Ovary (tissue), 9 donors: ENCODE data around the gene C13orf46. TPM values are rescaled to one million over a fixed set of nuclear protein-coding genes. Genes with fewer than 3 reads are reported as not detected.

Experiments
- DNase-seq, 5 donors: peaks; one replicate each; pipeline ENCODE4 v3.0.0-alpha.2; 2019 to 2020
- H3K27ac ChIP-seq, 2 donors: fragments of 200-600 bp; one replicate each; pipeline versions ENCODE4 v1.5.1 to v1.8.0; 2019 to 2022
- H3K27me3 ChIP-seq: fragments of 200-600 bp; one replicate; pipeline ENCODE4 v1.8.0; 2022
- H3K36me3 ChIP-seq: fragments of 200-600 bp; sonication (generic); one replicate; pipeline ENCODE4 v1.5.1; 2019
- H3K4me1 ChIP-seq: one replicate; pipeline ENCODE4 v1.8.1; 2013; ENCODE audit warnings: mild to moderate bottlenecking, moderate library complexity; ENCODE audit not compliant: insufficient read depth
- H3K4me3 ChIP-seq: fragments of 200-600 bp; sonication (generic); one replicate; pipeline ENCODE4 v1.5.1; 2017
- H3K9me3 ChIP-seq, 2 donors: fragments of 200-600 bp in 1 of 2; sonication (generic) in 1 of 2; one replicate each; pipeline versions ENCODE4 v1.5.1 to v1.8.1; 2013 to 2019; ENCODE audit warnings: mild to moderate bottlenecking in 1 of 2, moderate library complexity in 1 of 2
- CTCF ChIP-seq, 3 donors: fragments of 450-650 bp in 2 of 3; fragments of 200-600 bp in 1 of 3; IDR thresholded peaks; one replicate each; pipeline versions ENCODE4 v1.5.1 to v1.8.0; 2016 to 2022; ENCODE audit warnings: antibody characterized with exemption in 3 of 3, mild to moderate bottlenecking in 1 of 3
- EP300 ChIP-seq: sonication (generic); formaldehyde crosslinking; IDR thresholded peaks from one replicate; pipeline ENCODE4 v1.6.1; 2017; ENCODE audit warnings: antibody characterized with exemption
- POLR2A ChIP-seq: fragments of 450-650 bp; IDR thresholded peaks from one replicate; pipeline ENCODE4 v1.6.1; 2017; ENCODE audit warnings: antibody characterized with exemption, mild to moderate bottlenecking, moderate library complexity
- WGBS, 3 donors: extraction: QIAGEN DNeasy Blood & Tissue Kit in 1 of 3; methylation state at CpG; one replicate each; pipeline versions ENCODE4 v1.1.5 to v1.1.7; 2013 to 2017; 5-methylcytosine and 5-hydroxymethylcytosine counted together
- intact Hi-C, 4 donors: fragments of 100-400 bp; cut with DNase I; formaldehyde crosslinking; loops; one replicate each; pipeline versions ENCODE4 v1.11.0 to v1.15.1; 2022 to 2023
- polyA plus RNA-seq, 2 donors: library from polyadenylated mRNA; stranded (reverse); fragments of 200-250 nt in 1 of 2; fragments of 350-450 nt in 1 of 2; fragmentation: Illumina TruSeq in 1 of 2; extraction: RNeasy Lipid Tissue Mini Kit (QIAGEN cat#74804) in 1 of 2; gene quantifications; one replicate each; pipeline ENCODE4 v1.2.3, GENCODE V29; 2013 to 2014
- total RNA-seq, 7 donors: library from RNA; depleted of rRNA in 2 of 7; stranded (reverse); fragments of >200 nt in 2 of 7; fragmentation: NEBNext Ultra II Directional in 3 of 7; extraction: Animal tissue kit (Norgen Biotek cat#: 25700) in 3 of 7; gene quantifications; one replicate each; pipeline versions ENCODE4 v1.1.0 to v1.2.4, GENCODE V29; 2016 to 2023
- donor health status: DM: no; HTN: no; CAD: no; lungs with moderate emphysema.
- donor health status: DM: no; HTN: no; CAD: no.
- donor health status: Bipolar disorder and iron deficiency.
- donor health status: DM: yes; HTN: yes; CAD: no.
- donor health status: DM: no; HTN: no; CAD: no.
- donor health status: DM: yes; HTN: yes; CAD: no.

C13orf46 gene
- total and polyA plus RNA-seq, 9 donors: 0.05 to 2.0 (median 0.50) TPM; not detected in 2

DNA sequence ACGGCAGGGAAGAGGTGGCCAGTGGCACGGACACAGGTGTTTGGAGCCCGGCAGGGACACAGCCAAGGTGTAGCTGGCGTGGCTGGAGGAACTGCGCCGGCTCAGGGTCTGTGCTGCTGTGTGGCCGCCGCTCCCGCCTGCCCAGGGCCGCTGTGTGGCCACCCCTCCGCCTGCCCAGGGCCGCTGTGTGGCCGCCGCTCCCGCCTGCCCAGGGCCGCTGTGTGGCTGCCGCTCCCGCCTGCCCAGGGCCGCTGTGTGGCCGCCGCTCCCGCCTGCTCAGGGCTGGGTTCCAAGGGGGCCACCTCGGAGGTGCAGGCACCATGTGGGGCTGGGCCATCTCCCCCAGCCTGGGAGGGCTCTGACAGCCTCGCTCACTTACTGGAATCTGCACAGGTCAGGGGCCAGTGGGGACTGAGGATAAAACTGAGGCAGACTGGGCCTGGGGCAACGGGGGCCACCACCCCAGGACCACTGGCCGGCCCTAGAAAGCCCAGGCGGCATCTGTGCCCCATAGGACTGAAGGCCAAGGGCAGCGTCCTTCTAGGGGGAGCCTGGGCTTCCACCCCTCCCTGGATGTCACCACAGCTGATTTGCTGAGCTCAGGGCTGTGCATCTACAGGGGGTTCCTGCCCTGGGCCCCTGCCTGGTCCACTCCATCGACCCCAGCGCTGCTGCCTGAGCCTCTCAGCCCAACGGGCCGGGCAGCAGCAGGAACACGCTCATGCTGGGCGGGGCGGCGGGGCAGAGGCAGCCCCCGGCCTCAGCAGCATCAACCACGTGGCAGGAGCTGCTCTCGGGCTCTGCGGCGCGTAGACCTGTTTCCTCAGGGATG, 21.5 kb downstream of the C13orf46 start:
- no peak overlapping the region for H3K27ac ChIP-seq
- 91 to 93% (median 91%) methylated on average over 35 to 42 of the region's 42 CpGs for WGBS, 3 donors
- H3K36me3 ChIP-seq: no peaks in the 10 kb centered on the region
- H3K4me3 ChIP-seq: no peak overlapping the region
- peak in 1 of 5 donors; percentile 21 for DNase-seq
- intact Hi-C loops: no loop called here
- H3K4me1 ChIP-seq: no peaks in the 10 kb centered on the region
- H3K9me3 ChIP-seq: no peaks in the 10 kb centered on the region
- TF ChIP-seq POLR2A (no peak), CTCF (IDR thresholded peaks at IDR 0.05) (no peak), EP300 (no peak)
- H3K27me3 ChIP-seq: no peaks in the 10 kb centered on the region

DNA sequence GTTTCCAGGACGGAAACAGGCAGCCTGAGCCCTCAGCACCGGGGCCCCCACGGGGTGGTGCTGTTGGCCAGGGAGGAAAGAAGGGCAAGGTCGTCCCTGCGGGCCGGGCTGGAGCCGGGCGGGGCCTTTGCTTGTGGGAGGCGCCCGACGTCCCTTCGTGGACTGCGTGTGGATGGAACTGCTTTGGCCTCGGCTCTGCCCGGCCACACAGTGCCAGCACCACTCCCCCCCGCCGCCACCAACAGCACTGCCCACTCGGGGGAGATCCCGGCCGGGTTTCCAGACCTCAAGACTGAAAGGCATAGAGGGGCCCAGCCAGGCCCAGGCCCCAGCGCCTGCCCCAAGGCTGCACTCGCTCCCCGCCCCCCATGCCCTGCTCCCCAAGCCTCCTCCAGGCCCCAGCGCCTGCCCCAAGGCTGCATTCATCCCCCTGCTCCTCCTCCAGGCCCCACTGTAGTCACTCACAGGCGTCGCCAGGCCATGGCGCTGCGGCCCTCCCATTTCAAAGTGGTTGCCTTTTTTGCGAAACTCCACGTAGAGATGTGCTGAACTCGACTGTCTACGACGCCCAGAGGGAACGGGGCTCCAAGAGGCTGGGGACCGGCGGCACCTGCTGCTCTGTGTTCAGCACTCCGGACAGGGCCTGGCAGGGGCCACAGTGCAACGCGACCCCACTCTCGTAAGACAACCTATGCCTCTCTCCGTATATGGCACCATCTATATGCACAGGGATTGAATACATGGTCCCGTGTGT, 22.5 kb downstream of the C13orf46 start:
- Histone ChIP-seq H3K4me1 (no peaks in the 10 kb centered on the region), H3K27me3 (no peaks in the 10 kb centered on the region), H3K27ac (no peak overlapping the region), H3K9me3 (no peaks in the 10 kb centered on the region), H3K36me3 (no peaks in the 10 kb centered on the region), H3K4me3 (peak overlapping the region; percentile 8)
- TF ChIP-seq CTCF (IDR thresholded peaks at IDR 0.05) (peak; percentile 78 to 87 (median 79)), EP300 (no peak)
- DNase-seq: peak; percentile 86 to 93 (median 86)
- 33 to 36% (median 35%) methylated on average over 39 to 42 of the region's 42 CpGs for WGBS, 3 donors
- intact Hi-C loops: loop anchor here (2.0 kb wide), 1 partner anchor 275 kb away; no protein-coding TSS in a partner anchor

DNA sequence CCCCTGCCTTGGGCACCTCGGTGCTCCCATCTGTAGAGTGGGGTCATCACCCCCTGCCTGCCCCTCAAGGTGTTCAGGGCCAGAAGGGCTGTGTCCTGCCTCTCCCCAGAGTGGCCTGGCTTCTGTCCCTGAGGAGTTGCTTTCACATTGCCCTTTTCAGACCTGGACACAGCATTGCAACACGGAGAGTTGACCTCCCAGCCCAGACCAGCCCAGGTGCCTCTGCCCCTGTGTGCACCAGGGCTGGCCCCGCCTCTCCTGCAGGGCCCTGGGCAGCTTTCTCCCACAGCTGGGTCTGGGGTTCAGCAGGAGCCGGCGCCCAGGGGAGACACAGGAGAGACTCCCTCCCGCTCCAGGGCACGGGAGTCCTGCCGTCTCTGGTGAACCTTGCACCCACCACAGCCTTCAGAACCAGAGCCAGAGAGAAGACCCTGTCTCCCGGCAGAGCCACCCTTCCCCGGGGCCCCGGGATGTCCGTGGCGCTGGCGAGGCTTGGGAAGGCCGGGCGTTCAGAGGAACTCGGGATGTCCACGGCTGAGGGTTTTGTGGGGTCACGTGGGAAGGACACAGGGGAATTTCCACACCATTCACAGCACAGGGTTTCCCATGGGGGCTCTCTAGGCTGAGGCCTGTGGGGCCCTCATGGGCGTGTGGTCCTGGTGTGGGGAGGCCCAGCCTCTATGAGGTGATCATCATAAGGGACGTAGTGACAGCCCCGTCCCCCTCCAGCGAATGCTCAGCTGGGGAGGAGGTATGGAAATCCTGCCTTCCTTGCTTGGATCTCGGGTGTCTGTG, 23.2 kb downstream of the C13orf46 start:
- no peak overlapping the region for H3K27ac ChIP-seq
- H3K4me3 ChIP-seq: no peak overlapping the region
- intact Hi-C loops: loop anchor here (2.0 kb wide), 1 partner anchor 276 kb away; no protein-coding TSS in a partner anchor
- no peak for TF ChIP-seq CTCF (IDR thresholded peaks at IDR 0.05)
- no peak for TF ChIP-seq EP300
- TF ChIP-seq POLR2A: no peak
- H3K4me1 ChIP-seq: no peaks in the 10 kb centered on the region
- 35 to 50% (median 44%) methylated on average over 16 to 24 of the region's 24 CpGs for WGBS, 3 donors
- no peaks in the 10 kb centered on the region for H3K27me3 ChIP-seq
- DNase-seq: no peak
- no peaks in the 10 kb centered on the region for H3K9me3 ChIP-seq
- no peaks in the 10 kb centered on the region for H3K36me3 ChIP-seq

GRCh38 chr13:113949546-113949945, 24.3 kb downstream of the C13orf46 start:
- TF ChIP-seq CTCF (IDR thresholded peaks at IDR 0.05): no peak
- no peak for TF ChIP-seq POLR2A
- no peak for TF ChIP-seq EP300
- no peak overlapping the region for H3K27ac ChIP-seq
- no peak overlapping the region for H3K4me3 ChIP-seq
- peak in 1 of 5 donors; percentile 11 for DNase-seq
- H3K4me1 ChIP-seq: no peaks in the 10 kb centered on the region
- H3K9me3 ChIP-seq: no peaks in the 10 kb centered on the region
- H3K27me3 ChIP-seq: no peaks in the 10 kb centered on the region
- WGBS, 3 donors: 86 to 94% (median 93%) methylated on average over 5 of the region's 5 CpGs
- intact Hi-C loops: loop anchor here in 1 of 4 donors (5.0 kb wide), 1 partner anchor 132 kb away; no protein-coding TSS in a partner anchor
- H3K36me3 ChIP-seq: no peaks in the 10 kb centered on the region
